Nucleus accumbens (tissue), 56 donors: ENCODE results near the gene ACP3.
"Not testable (repeated sequence)": the region's sequence is repeated elsewhere in the genome, so short reads cannot be mapped to it uniquely, and the experiment has no call there.

ENCODE experiments used
- DNase-seq, 56 donors: peaks; one replicate each; lab custom pipeline; 2025; lab: John Stamatoyannopoulos, UW

The ACP3 gene

GRCh38 chr3:132354916-132355702 is 37.9 kb downstream of the ACP3 start:
- DNase-seq, result no peak

GRCh38 chr3:132356568-132356967 is 39.4 kb downstream of the ACP3 start:
- no peak for DNase-seq

GRCh38 chr3:132360717-132361116 is 43.5 kb downstream of the ACP3 start:
- no peak for DNase-seq

GRCh38 chr3:132362329-132362728 is 45.1 kb downstream of the ACP3 start:
- DNase-seq, result no peak

DNA sequence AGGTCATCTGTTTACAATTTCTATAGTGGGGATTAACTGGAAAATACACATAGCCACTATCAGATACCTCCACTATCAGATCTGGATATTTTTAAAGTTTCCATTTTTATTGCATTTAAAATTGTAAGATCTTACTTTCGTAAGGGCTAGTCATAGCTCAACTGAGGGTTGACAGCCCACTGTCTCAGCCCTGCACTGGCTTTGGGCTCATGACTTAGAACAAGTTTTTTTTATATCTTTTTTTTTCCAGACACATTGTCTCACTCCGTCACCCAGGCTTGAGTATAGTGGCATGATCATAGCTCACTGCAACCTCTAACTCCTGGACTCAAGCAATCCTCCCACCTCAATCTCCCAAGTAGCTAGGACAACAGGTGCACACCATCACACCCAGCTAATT is 51.3 kb downstream of the ACP3 start:
- DNase-seq, result no peak

GRCh38 chr3:132368962-132369361 is 51.8 kb downstream of the ACP3 start:
- no peak for DNase-seq

DNA sequence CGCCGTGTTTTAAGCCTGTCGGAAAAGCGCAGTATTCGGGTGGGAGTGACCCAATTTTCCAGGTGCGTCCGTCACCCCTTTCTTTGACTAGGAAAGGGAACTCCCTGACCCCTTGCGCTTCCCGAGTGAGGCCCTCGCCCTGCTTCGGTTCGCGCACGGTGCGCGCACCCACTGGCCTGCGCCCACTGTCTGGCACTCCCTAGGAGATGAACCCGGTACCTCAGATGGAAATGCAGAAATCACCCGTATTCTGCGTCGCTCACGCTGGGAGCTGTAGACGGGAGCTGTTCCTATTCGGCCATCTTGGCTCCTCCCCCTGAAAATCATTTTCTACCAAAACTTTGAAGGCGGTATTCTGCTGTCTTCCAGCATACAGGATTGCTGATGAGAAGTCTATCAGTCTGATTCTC is 59.7 kb downstream of the ACP3 start:
- not testable (repeated sequence) for DNase-seq

DNA sequence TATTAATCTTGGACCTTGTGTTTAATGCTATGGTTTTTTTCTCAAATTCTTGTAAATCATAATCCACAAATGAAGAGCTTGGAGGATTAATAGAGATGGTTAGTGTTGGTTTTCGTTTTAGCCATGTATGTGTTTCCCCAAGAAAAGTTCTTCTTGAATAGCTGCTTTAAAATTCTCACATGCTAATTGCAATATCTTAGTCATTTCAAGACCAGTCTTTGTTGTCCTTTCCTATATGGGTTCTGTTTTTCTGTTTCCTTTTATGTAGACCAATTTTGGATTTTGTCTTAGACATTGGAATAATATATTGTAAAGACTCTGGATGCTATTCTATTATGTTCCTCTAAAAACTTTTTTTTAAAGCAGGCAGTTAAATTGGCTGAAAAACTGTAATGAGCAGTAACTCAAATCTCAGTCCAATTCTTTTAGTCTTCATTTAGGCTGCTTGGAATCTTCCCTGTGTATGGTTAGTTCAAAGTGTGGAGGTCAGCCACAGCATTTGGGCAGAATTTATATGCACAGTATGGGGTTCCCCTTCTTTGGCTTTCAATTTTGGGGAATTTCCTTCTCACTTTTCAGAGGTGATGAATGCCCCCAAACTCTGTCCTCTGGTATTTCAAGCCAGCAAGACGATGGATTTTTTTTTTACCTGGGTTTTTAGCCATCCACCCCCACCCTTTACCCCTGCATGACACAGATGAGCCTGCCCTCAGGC is 61.0 kb downstream of the ACP3 start:
- no peak for DNase-seq

GRCh38 chr3:132378846-132379245 is 61.6 kb downstream of the ACP3 start:
- no peak for DNase-seq

- no peak for DNase-seq
Observed at GRCh38 chr3:132380920-132381319, 63.7 kb downstream of the ACP3 start.

DNA sequence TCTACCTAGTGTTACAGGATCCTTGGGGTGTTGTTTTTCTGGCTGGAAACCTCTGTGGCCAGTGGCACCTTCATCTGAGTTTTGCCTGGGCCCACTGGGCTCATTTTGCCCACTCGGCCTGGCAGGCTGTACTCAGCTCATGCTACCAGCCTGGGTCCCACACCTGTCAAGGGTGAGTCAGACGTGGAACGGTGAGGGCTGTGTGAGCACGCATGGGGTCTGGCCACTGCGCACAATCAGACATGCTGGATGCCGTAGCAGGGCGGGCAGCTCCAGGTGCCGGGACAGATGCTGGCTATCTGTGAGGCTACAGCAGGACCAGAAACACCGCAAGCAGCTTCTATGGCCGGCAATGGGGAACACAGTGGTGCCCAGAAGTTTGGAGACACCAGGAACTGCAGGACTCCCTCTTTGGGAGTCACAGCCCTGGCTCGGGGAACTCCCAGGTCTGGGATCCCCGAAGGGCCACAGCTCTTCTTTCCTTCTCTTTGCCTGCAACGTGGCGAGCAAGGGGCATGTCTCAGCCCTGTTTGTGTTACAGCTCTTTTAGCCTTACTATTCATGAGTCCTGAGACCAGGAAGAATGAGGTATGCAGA is 64.2 kb downstream of the ACP3 start:
- DNase-seq, result no peak

DNA sequence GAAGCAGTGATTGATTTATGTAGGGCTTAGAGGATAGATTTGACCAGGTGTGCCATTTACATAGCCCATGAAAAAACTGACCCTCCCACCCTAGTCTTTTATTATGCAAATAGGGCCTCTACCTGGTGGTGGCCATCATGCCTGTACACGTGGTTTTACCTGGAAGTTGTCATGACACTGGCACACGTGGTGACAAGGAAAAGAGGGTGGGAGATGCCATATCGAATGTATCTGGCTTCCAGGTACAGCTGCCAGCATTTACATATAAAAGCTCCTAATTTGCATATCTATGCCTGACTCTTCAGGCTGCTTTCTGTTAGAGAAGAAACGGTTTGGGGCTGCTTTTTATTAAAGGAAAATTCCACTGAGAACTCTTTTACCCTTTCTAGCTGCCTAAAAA is 65.1 kb downstream of the ACP3 start:
- peak in 1 of 56 donors; percentile 12 for DNase-seq

DNA sequence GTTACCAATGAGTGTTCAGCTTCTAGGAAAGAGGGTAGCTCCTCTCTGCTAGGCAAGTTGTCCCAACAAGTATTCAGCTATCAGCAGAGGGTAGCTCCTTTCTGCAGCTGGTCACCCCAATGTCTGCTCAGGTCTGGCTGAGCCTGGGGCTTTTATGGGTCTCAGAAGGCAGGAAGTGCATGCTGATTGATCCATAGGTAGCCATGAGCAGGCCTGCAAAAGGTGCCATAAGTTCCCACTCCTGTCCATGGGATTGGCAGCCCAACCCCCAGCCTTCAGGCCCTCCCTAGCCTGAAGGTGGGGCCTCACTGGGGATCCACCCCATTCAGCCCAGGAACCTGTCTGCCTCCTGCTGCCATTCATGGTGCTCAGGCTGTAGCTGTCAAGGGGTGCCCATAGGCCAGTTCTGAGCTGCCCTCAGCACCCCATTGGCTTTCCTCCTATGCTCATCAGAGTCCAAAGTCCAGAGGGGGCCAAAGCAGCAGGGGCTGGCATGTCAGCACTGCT is 65.5 kb downstream of the ACP3 start:
- DNase-seq, result no peak

- DNase-seq, result no peak
Observed at GRCh38 chr3:132386259-132386658, 69.1 kb downstream of the ACP3 start.

DNA sequence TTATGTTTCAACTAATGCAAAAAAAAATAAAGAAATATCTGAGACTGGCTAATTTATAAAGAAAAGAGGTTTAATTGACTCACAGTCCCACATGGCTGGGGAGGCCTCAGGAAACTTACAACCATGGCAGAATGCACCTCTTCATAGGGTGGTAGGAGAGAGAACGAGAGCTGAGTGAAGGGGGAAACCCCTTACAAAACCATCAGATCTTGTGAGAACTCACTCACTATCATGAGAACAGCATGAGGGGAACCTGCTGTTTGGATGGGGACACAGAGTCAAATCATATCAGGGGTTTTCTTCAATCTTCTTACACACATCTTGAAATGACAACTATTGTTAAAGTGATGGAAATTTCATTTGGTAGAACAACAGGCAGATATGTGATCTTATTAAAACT is 75.5 kb downstream of the ACP3 start:
- not testable (repeated sequence) for DNase-seq

GRCh38 chr3:132394320-132394719 is 77.1 kb downstream of the ACP3 start:
- DNase-seq, result no peak

DNA sequence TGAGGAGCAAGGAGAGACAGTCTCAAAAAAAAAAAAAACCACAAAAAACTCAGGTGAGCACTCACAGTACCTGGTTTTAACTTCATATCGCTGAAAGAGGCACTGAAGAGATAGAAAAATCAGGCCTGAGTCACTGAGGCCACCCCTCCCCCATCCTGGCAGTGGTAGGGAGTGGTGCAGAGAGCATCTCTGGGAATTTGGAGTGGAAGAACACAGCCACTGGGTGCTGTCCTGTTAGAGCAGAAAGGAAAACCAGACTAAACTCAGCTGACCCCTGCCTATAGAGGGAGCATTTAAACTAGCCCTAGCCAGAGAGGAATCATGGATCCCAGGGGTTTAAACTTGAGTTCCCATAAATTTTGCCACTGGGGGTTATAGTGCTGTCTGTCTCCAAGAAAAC is 77.9 kb downstream of the ACP3 start:
- DNase-seq, result no peak

- no peak for DNase-seq
Observed at GRCh38 chr3:132396255-132396654, 79.0 kb downstream of the ACP3 start.

- DNase-seq, result not testable (repeated sequence)
Observed at GRCh38 chr3:132396776-132397175, 79.6 kb downstream of the ACP3 start.

GRCh38 chr3:132399054-132399929 is 82.1 kb downstream of the ACP3 start:
- peak in 17 of 56 donors; percentile 1 to 61 (median 12) for DNase-seq
